GM18498 (cell line): ENCODE results near the gene CTPS2.

Experiments
- ATAC-seq: cut with Tn5 transposase; IDR thresholded peaks from one replicate; pipeline ENCODE4 v1.9.1; 2021; ENCODE audit warnings: mild to moderate bottlenecking, moderate library complexity; ENCODE audit not compliant: unreplicated experiment

CTPS2 gene

DNA sequence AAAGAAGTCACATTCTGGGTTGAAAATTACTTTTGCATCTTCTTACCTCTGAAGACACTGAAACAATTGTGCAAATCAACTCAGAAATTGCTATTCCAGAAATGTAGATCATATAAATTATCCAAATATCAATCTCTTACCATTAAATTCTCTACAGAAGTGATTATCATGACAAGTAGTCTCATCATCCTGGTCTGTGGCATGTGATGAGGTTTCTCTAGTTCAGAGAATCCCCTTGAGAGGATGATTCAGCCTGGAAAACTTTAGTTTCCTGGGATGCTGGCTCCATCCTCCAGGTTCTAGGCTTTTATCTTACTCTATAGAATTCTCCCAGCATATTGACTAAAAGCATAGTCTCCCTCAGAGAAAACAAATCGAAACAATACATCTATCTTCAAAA lies 138.7 kb downstream of the CTPS2 start:
- ATAC-seq = no peak

DNA sequence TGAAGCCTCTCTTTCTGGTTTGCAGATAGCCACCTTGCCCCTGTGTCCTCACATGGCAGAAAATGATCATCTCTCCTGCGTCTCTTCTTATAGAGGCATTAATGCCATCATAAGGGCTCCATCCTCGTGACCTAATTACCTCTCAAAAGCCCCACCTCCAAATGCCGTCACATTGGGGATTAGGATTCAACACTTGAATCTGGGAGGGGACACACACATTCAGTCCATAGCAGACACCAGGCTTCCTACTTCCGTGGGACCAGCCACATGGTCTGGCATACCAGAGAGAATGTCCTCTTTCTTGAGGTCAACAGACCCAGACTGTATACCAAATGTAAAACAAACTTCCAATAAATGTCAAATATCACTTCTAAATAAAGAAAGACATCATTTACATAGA lies 144.8 kb downstream of the CTPS2 start:
- no peak for ATAC-seq

DNA sequence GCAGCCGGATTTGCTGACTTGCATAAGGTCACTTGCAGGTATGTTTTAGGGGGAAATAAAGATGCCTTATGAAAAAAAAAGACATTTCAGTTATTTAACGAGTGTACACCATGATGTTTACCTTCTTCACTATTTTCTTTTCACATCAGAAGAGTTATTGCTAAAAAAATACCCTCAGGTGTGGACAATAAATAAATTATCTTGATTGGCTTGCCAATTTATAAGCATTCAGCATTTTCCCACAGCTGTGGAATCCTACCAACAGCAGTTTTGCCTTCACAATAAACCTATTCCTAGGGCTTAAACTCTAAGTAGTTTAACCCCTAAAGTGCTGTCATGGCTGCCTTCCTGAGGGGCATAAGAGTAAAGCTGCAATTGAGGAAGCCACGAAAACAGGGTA lies 145.9 kb downstream of the CTPS2 start:
- no peak for ATAC-seq

DNA sequence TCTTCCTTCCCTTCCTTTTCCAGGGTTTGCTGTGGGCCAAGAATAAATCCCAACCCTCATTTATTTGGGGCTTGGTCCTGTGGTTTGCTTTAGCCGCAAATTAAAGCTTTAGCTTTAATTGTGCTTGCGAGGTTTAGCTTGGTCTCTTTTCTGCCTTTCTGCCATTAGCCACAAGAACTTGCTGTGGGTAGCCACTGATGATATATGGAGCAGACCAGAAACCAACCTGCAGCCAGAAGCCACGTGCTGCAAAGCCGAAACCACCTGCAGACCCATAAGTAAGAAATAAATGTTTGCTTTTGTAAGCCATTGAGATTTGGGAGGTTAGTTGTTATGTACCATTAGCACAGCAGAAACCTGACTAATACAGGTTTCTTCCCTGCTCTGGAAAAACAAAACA lies 152.3 kb downstream of the CTPS2 start:
- no peak for ATAC-seq

DNA sequence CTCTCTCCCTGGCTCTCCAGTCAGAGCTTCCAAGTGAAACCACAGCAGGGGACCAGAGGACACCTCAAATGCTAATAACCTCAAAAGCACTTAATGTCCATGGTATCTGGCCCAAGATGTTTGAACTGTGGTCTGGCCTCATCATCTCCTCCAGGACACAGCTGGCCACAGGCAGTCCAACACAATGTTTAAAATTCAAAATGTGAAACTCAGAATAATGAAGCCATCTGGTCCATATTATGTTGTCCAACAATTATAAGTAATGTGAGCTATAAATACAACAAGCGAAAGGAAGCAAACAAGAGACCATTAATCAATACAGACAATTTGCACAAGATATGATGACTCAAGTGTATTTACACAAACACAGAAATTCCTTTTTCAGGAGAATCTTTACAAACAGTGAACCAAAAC lies 153.3 kb downstream of the CTPS2 start:
- ATAC-seq = no peak

DNA sequence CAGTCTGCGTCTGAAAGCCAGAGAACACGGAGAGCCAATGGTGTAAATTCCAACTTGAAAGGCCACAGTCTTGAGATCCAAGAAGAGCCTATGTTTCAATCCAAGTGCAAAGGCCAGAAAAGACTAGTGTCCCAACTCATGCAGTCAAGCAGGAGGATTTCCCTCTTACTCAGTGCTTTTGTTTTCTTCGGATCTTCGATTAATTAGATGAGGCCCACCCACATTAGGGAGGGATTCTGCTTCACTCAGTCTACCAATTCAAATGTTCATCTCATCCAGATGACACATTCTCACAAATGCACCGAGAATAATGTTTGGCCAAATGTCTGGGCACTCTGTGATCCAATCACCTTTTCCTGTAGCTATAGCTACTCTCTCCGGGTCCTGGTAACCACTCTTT lies 154.0 kb downstream of the CTPS2 start:
- no peak for ATAC-seq

DNA sequence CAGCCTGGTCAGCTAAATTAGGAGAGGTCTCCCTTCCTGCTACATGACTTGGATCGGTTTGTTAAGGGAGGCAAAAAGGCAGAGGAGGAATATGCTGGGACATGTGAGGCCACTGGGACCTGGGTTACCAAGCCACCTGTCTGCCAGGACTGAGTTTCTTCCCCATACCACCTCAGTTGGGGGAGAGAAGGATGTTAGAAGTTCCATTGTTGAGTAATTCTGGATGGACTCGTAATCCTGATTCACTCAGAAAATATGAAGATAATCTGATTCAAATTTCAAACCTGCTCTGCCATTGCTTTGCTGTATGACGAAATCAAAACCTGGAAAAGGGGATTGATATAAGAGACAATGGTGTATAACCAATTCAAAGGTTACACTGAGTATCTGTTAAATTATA lies 159.9 kb downstream of the CTPS2 start:
- ATAC-seq = no peak

DNA sequence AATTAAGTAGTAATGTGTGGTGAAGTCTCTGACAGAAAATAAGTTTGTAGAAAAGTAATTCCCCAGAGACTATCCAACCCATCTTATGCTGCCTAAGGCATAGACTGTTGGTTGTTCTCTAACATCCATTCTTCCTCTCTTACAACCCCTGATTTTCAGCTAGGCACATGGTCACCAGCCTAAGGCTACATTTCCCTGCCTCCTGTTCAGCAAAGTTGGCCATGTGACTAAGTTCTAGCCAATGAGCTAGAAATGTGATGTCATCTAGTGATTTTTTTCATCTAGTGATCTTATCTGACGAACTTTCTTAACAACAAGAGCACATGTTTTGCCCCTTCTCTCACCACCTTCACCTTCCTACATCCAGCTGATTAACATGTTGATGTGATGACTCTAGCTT lies 164.8 kb downstream of the CTPS2 start:
- ATAC-seq = no peak

DNA sequence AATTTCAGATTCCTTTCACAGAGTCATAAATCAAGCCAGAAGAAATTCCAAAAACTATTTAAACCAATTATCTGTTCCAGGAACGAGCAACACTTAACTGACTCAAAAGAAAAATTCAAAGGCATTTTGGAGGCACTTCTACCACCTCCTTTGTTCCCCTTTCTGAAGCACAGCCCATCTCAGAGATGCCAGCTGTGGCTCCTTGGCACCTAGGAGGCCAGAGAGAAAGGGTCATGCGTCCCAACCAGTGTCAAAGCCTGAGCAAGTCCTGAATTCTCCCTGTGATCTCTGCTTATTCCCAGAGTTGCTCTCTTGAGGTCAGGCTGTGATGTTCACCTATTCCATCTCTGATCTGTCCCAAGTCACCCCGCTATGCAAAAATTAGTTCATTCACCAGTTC lies 167.5 kb downstream of the CTPS2 start:
- no peak for ATAC-seq
